Activated CD4-positive, alpha-beta memory T cell treated with anti-CD3 and anti-CD28 coated beads for 36 hours (primary cell): ENCODE results near the gene GPR148. TPM values are rescaled to one million over a fixed set of nuclear protein-coding genes. Genes with fewer than 3 reads are reported as not detected.

Experiments
- CTCF ChIA-PET: fragments of 350-600 bp; sonication (Branson Sonifier 250); formaldehyde crosslinking; loops from one replicate; lab custom pipeline; 2021; ENCODE audit warnings: antibody characterized with exemption, inconsistent platforms; lab: Charles Lee
- POLR2A ChIA-PET: fragments of 350-600 bp; sonication (Branson Sonifier 250); formaldehyde crosslinking; loops from one replicate; lab custom pipeline; 2021; ENCODE audit warnings: antibody characterized with exemption; lab: Charles Lee
- DNase-seq: peaks from one replicate; pipeline ENCODE4 v3.0.0-alpha.2; 2020
- H3K27ac Mint-ChIP-seq: one replicate; pipeline ENCODE4 v1.8.0; 2021; ENCODE audit warnings: mixed read lengths
- H3K27me3 Mint-ChIP-seq: one replicate; pipeline ENCODE4 v1.8.0; 2021; ENCODE audit warnings: mixed read lengths
- H3K36me3 Mint-ChIP-seq: one replicate; pipeline ENCODE4 v1.8.0; 2021; ENCODE audit warnings: mixed read lengths
- H3K4me1 Mint-ChIP-seq: one replicate; pipeline ENCODE4 v1.8.0; 2021; ENCODE audit warnings: low read depth, mixed read lengths
- H3K4me3 Mint-ChIP-seq: one replicate; pipeline ENCODE4 v1.8.0; 2021; ENCODE audit warnings: mild to moderate bottlenecking, mixed read lengths
- H3K9me3 Mint-ChIP-seq: one replicate; pipeline ENCODE4 v1.8.0; 2021; ENCODE audit warnings: mixed read lengths
- intact Hi-C: fragments of 100-400 bp; cut with micrococcal nuclease; formaldehyde crosslinking; loops from one replicate; pipeline ENCODE4 v1.15.1; 2023
- total RNA-seq, 2 experiments: library from RNA; stranded (reverse); gene quantifications; one replicate each; pipeline ENCODE4 v1.2.3, GENCODE V29; 2021

The GPR148 gene
- total RNA-seq, 2 experiments from 2014 or later, result not detected

GRCh38 chr2:130755256-130756052, 26.6 kb downstream of the GPR148 start, which contains the start of gene AMER3:
AMER3 (plus strand) TSS chr2:130755540; CDS start chr2:130762073, 6,533 bp downstream.
- intact Hi-C loops, result no loop called here
- Mint-ChIP-seq H3K27ac (no peak within 1 kb of the TSS), H3K9me3 (no peaks in the 10 kb centered on the region), H3K27me3 (peaks cover 43% of the 10 kb centered on the region), H3K4me3 (no peak within 1 kb of the TSS), H3K4me1 (peaks cover 7% of the 10 kb centered on the region), H3K36me3 (no peaks in the 10 kb centered on the region)
- CTCF ChIA-PET, result no interaction called here
- POLR2A ChIA-PET, result no interaction called here
- no peak for DNase-seq

- POLR2A ChIA-PET, result no interaction called here
- Mint-ChIP-seq H3K36me3 (no peaks in the 10 kb centered on the region), H3K4me1 (peaks cover 7% of the 10 kb centered on the region), H3K27me3 (peaks cover 44% of the 10 kb centered on the region), H3K9me3 (no peaks in the 10 kb centered on the region), H3K27ac (no peak overlapping the region), H3K4me3 (no peak overlapping the region)
- CTCF ChIA-PET, result no interaction called here
- intact Hi-C loops, result no loop called here
- DNase-seq, result peak; percentile 26
Observed at GRCh38 chr2:130756053-130756873, 27.4 kb downstream of the GPR148 start.

- POLR2A ChIA-PET, result no interaction called here
- H3K27ac Mint-ChIP-seq, result no peak overlapping the region
- no peaks in the 10 kb centered on the region for H3K9me3 Mint-ChIP-seq
- intact Hi-C loops, result no loop called here
- CTCF ChIA-PET, result no interaction called here
- H3K4me3 Mint-ChIP-seq, result no peak overlapping the region
- no peak for DNase-seq
- H3K36me3 Mint-ChIP-seq, result no peaks in the 10 kb centered on the region
- peaks cover 7% of the 10 kb centered on the region for H3K4me1 Mint-ChIP-seq
- H3K27me3 Mint-ChIP-seq, result peaks cover 49% of the 10 kb centered on the region
Observed at GRCh38 chr2:130756874-130757668, 28.2 kb downstream of the GPR148 start.

GRCh38 chr2:130759906-130760753, 31.3 kb downstream of the GPR148 start:
- intact Hi-C loops, result no loop called here
- H3K36me3 Mint-ChIP-seq, result no peaks in the 10 kb centered on the region
- H3K4me3 Mint-ChIP-seq, result no peak overlapping the region
- ChIA-PET POLR2A (no interaction called here), CTCF (interaction anchor here (1.1 to 1.5 kb wide), 2 partner anchors 9 to 38 kb away, joined by 3 read pairs; no protein-coding TSS in a partner anchor)
- H3K9me3 Mint-ChIP-seq, result no peaks in the 10 kb centered on the region
- DNase-seq, result no peak
- H3K4me1 Mint-ChIP-seq, result peaks cover 7% of the 10 kb centered on the region
- H3K27me3 Mint-ChIP-seq, result peaks cover 33% of the 10 kb centered on the region
- H3K27ac Mint-ChIP-seq, result no peak overlapping the region

- ChIA-PET POLR2A (no interaction called here), CTCF (interaction anchor here (1.5 kb wide), 1 partner anchor 37 kb away, joined by 3 read pairs; no protein-coding TSS in a partner anchor)
- Mint-ChIP-seq H3K4me3 (no peak overlapping the region), H3K36me3 (no peaks in the 10 kb centered on the region), H3K27ac (no peak overlapping the region), H3K27me3 (peaks cover 30% of the 10 kb centered on the region), H3K4me1 (peaks cover 3% of the 10 kb centered on the region), H3K9me3 (no peaks in the 10 kb centered on the region)
- intact Hi-C loops, result no loop called here
- DNase-seq, result no peak
Observed at GRCh38 chr2:130760754-130761751, 32.2 kb downstream of the GPR148 start.

GRCh38 chr2:130762031-130762909, 33.4 kb downstream of the GPR148 start:
- intact Hi-C loops, result no loop called here
- DNase-seq, result no peak
- no peaks in the 10 kb centered on the region for H3K9me3 Mint-ChIP-seq
- CTCF ChIA-PET, result interaction anchor here (1.5 kb wide), 1 partner anchor 36 kb away, joined by 3 read pairs; no protein-coding TSS in a partner anchor
- no peak overlapping the region for H3K27ac Mint-ChIP-seq
- no peaks in the 10 kb centered on the region for H3K4me1 Mint-ChIP-seq
- POLR2A ChIA-PET, result no interaction called here
- no peaks in the 10 kb centered on the region for H3K36me3 Mint-ChIP-seq
- no peak overlapping the region for H3K4me3 Mint-ChIP-seq
- peaks cover 27% of the 10 kb centered on the region for H3K27me3 Mint-ChIP-seq

GRCh38 chr2:130762910-130763385, 34.1 kb downstream of the GPR148 start:
- no peak for DNase-seq
- Mint-ChIP-seq H3K4me3 (no peak overlapping the region), H3K27ac (no peak overlapping the region), H3K27me3 (peaks cover 22% of the 10 kb centered on the region), H3K36me3 (no peaks in the 10 kb centered on the region), H3K4me1 (no peaks in the 10 kb centered on the region), H3K9me3 (no peaks in the 10 kb centered on the region)
- POLR2A ChIA-PET, result no interaction called here
- intact Hi-C loops, result no loop called here
- CTCF ChIA-PET, result no interaction called here

GRCh38 chr2:130763405-130763804, 34.5 kb downstream of the GPR148 start:
- POLR2A ChIA-PET, result no interaction called here
- H3K36me3 Mint-ChIP-seq, result no peaks in the 10 kb centered on the region
- H3K4me3 Mint-ChIP-seq, result no peak overlapping the region
- DNase-seq, result no peak
- CTCF ChIA-PET, result no interaction called here
- no peaks in the 10 kb centered on the region for H3K9me3 Mint-ChIP-seq
- intact Hi-C loops, result no loop called here
- no peak overlapping the region for H3K27ac Mint-ChIP-seq
- peaks cover 21% of the 10 kb centered on the region for H3K27me3 Mint-ChIP-seq
- no peaks in the 10 kb centered on the region for H3K4me1 Mint-ChIP-seq

GRCh38 chr2:130764035-130764820, 35.4 kb downstream of the GPR148 start:
- CTCF ChIA-PET, result no interaction called here
- intact Hi-C loops, result no loop called here
- no peak overlapping the region for H3K27ac Mint-ChIP-seq
- DNase-seq, result no peak
- H3K4me1 Mint-ChIP-seq, result no peaks in the 10 kb centered on the region
- H3K4me3 Mint-ChIP-seq, result no peak overlapping the region
- peaks cover 15% of the 10 kb centered on the region for H3K27me3 Mint-ChIP-seq
- no peaks in the 10 kb centered on the region for H3K9me3 Mint-ChIP-seq
- POLR2A ChIA-PET, result no interaction called here
- H3K36me3 Mint-ChIP-seq, result no peaks in the 10 kb centered on the region
